Fibroblast of lung (primary cell): ENCODE measurements around the gene EYS. TPM values are rescaled to one million over a fixed set of nuclear protein-coding genes. Genes with fewer than 3 reads are reported as not detected.
"Not testable (repeated sequence)": the region's sequence is repeated elsewhere in the genome, so short reads cannot be mapped to it uniquely, and the experiment has no call there.

ENCODE experiments used
- DNase-seq, 2 donors: peaks; one replicate each; pipeline versions ENCODE4 v3.0.0 to v3.0.0-alpha.2; 2010; ENCODE audit warnings: low read depth in 2 of 2
- H2AFZ ChIP-seq: 2 replicates; pipeline ENCODE4 v1.5.1; 2012; ENCODE audit warnings: low read length, control low read depth, inconsistent platforms
- H3K27ac ChIP-seq: 2 replicates; pipeline ENCODE4 v1.5.1; 2011; ENCODE audit warnings: low read length, control low read depth; ENCODE audit not compliant: insufficient read depth
- H3K27me3 ChIP-seq: 2 replicates; pipeline ENCODE4 v1.5.1; 2011; ENCODE audit warnings: mild to moderate bottlenecking, low read length; ENCODE audit not compliant: control insufficient read depth, insufficient read depth
- H3K36me3 ChIP-seq: 2 replicates; pipeline ENCODE4 v1.5.1; 2011; ENCODE audit warnings: low read length; ENCODE audit not compliant: control insufficient read depth, insufficient read depth
- H3K4me1 ChIP-seq: 2 replicates; pipeline ENCODE4 v1.5.1; 2011; ENCODE audit warnings: low read length; ENCODE audit not compliant: control insufficient read depth, insufficient read depth; ENCODE audit errors: extremely low read depth
- H3K4me2 ChIP-seq: 2 replicates; pipeline ENCODE4 v1.5.1; 2011; ENCODE audit warnings: low read length, control low read depth; ENCODE audit not compliant: insufficient read depth; ENCODE audit errors: extremely low read depth
- H3K4me3 ChIP-seq, 4 experiments: fragments of 200-600 bp in 1 of 4; sonication (generic) in 1 of 4; replicated peaks in 1 of 4; 2 replicates each; pipeline ENCODE4 v1.5.1; 2011 to 2016; ENCODE audit warnings: low read length in 4 of 4, low read depth in 3 of 4, mild to moderate bottlenecking in 3 of 4, control low read depth in 2 of 4, inconsistent platforms in 1 of 4, mixed read lengths in 1 of 4; ENCODE audit not compliant: insufficient read depth in 1 of 4; ENCODE audit errors: control extremely low read depth in 1 of 4
- H3K79me2 ChIP-seq: 2 replicates; pipeline ENCODE4 v1.5.1; 2012; ENCODE audit warnings: mild to moderate bottlenecking, low read length, inconsistent platforms; ENCODE audit not compliant: control insufficient read depth, insufficient read depth
- H3K9ac ChIP-seq: 2 replicates; pipeline ENCODE4 v1.5.1; 2011; ENCODE audit warnings: mild to moderate bottlenecking, low read length, control low read depth; ENCODE audit not compliant: insufficient read depth
- H3K9me3 ChIP-seq: 2 replicates; pipeline ENCODE4 v1.5.1; 2012; ENCODE audit warnings: low read depth, low read length; ENCODE audit not compliant: control insufficient read depth, insufficient read depth
- H4K20me1 ChIP-seq: 2 replicates; pipeline ENCODE4 v1.5.1; 2011; ENCODE audit warnings: low read length; ENCODE audit not compliant: control insufficient read depth, insufficient read depth; ENCODE audit errors: extremely low read depth
- EZH2 ChIP-seq: IDR thresholded peaks from 2 replicates; pipeline ENCODE4 v1.5.1; 2012; ENCODE audit warnings: low read length, control low read depth, mild to moderate bottlenecking; ENCODE audit errors: missing control alignments
- polyA plus RNA-seq, 2 donors: library from polyadenylated mRNA; depleted of rRNA in 1 of 2; stranded (reverse) in 1 of 2; unstranded in 1 of 2; fragments of >200 nt; gene quantifications; 2 replicates each; pipeline ENCODE4 v1.2.1, GENCODE V29; 2011 to 2012; ENCODE audit warnings: missing spikeins in 1 of 2
- total RNA-seq: library from RNA; depleted of rRNA; stranded (reverse); fragments of >200 nt; gene quantifications from 2 replicates; pipeline ENCODE4 v1.2.1, GENCODE V29; 2014
- TF ChIP-seq, protein P1 (sequence below), 2 donors: IDR thresholded peaks in 1 of 2; conservative IDR thresholded peaks in 1 of 2; 1 replicate in 1 of 2; 2 replicates in 1 of 2; pipeline ENCODE4 v1.5.1; 2011 to 2012; ENCODE audit warnings: low read length in 2 of 2, control low read depth in 1 of 2, inconsistent platforms in 1 of 2, low read depth in 1 of 2, mild to moderate bottlenecking in 1 of 2

Gene EYS
- total and polyA plus RNA-seq, 2 donors (not counting 1 experiment from before 2014, with no cell fraction given): under 0.01 TPM; not detected in 1

DNA sequence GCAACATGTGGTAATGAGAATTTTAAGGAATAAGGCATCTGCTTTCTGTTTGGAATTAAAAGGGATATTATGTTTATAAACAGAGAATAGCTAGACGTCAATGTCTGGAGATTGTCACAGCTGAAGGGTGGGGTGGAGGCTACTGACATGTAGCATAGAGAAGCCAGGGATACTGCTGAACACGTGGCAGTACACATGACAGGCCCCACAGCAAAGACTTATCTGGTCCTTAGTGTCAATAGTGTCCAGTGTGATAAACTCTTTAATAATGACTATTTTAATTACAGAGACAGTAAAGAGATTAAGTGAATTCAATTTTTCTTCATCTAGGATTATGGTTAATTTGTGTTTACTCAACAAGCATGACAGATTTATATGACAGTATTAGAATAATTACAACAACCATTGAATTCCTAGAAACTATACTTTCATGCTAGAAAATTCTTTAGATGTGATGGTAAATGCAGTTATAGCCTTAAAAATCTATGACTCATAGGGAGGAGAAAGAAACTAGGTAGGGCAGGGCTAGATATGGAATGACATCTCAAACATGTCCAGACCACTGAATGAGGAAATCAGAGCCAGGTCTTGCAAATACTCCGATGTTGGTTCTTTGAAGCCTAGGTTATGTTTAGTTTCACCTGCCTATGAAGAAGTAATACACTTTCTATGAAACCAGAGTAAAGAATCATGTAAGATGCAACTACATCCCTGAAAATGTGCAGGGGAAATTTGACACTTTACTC is 1671.9 kb downstream of the EYS start:
- Histone ChIP-seq H2AFZ (no peak overlapping the region), H3K4me3 (no peak overlapping the region), H3K4me1 (peaks cover 2% of the 10 kb centered on the region), H4K20me1 (no peaks in the 10 kb centered on the region), H3K9me3 (no peaks in the 10 kb centered on the region), H3K9ac (no peak overlapping the region), H3K27ac (no peak overlapping the region), H3K4me2 (no peak overlapping the region), H3K36me3 (no peaks in the 10 kb centered on the region), H3K27me3 (no peaks in the 10 kb centered on the region), H3K79me2 (no peaks in the 10 kb centered on the region)
- TF ChIP-seq, protein P1, sequence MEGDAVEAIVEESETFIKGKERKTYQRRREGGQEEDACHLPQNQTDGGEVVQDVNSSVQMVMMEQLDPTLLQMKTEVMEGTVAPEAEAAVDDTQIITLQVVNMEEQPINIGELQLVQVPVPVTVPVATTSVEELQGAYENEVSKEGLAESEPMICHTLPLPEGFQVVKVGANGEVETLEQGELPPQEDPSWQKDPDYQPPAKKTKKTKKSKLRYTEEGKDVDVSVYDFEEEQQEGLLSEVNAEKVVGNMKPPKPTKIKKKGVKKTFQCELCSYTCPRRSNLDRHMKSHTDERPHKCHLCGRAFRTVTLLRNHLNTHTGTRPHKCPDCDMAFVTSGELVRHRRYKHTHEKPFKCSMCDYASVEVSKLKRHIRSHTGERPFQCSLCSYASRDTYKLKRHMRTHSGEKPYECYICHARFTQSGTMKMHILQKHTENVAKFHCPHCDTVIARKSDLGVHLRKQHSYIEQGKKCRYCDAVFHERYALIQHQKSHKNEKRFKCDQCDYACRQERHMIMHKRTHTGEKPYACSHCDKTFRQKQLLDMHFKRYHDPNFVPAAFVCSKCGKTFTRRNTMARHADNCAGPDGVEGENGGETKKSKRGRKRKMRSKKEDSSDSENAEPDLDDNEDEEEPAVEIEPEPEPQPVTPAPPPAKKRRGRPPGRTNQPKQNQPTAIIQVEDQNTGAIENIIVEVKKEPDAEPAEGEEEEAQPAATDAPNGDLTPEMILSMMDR (conservative IDR thresholded peaks at IDR 0.05 in 1 of 2, IDR thresholded peaks at IDR 0.05 in 1 of 2; ENCODE audit: low read depth in 1 of 2, low read length in 2 of 2): no peak
- TF ChIP-seq EZH2: no peak
- DNase-seq: peak; percentile 12 to 42

DNA sequence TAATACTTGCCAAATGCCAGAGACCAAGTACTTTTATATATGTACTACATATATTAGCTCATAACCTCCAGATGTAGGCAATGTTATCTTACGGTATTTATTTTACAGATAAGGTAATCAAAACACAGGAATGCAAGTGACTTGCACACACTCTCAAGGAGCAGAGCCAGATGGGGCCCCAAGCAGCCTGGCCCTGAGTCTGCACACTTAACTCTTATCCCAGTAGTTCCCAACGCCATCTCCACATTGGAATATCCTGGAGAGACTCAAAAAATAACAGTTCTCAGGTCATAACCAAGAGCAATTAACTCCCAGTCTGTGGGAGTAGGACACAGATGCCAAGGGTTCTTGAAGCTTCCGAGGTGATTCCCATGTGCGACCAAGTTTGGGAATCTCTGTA is 1672.7 kb downstream of the EYS start:
- no peaks in the 10 kb centered on the region for H3K79me2 ChIP-seq
- H3K36me3 ChIP-seq: no peaks in the 10 kb centered on the region
- TF ChIP-seq, protein P1 (conservative IDR thresholded peaks at IDR 0.05 in 1 of 2, IDR thresholded peaks at IDR 0.05 in 1 of 2; ENCODE audit: low read depth in 1 of 2, low read length in 2 of 2): no peak
- no peaks in the 10 kb centered on the region for H3K9me3 ChIP-seq
- H3K27ac ChIP-seq: no peak overlapping the region
- no peak overlapping the region for H2AFZ ChIP-seq
- H3K27me3 ChIP-seq: no peaks in the 10 kb centered on the region
- H3K4me2 ChIP-seq: no peak overlapping the region
- H4K20me1 ChIP-seq: no peaks in the 10 kb centered on the region
- no peak overlapping the region for H3K9ac ChIP-seq
- H3K4me1 ChIP-seq: peaks cover 2% of the 10 kb centered on the region
- H3K4me3 ChIP-seq: no peak overlapping the region
- no peak for DNase-seq

DNA sequence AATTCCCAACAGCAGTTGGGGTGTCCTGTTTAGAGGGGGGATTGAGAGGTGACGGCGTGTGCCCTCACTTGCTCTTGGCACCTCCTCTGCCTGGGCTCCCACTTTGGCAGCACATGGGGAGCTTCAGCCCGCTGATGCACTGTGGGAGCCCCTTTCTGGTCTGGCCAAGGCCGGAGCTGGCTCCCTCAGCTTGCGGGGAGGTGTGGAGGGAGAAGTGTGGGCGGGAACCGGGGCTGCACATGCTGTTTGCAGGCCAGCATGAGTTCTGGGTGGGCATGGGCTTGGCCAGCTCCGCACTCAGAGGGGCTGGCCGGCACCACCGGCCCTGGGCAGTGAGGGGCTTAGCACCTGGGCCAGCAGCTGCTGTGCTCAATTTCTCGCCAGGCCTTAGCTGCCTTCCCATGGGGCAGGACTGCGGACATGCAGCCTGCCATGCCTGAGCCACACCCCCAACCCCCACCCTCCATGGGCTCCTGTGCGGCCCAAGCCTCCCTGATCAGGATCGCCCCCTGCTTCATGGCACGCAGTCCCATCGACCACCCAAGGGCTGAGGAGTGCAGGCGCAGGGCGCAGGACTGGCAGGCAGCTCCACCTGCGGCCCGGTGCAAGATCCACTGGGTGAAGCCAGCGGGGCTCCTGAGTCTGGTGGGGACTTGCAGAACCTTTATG is 1675.9 kb downstream of the EYS start:
- not testable (repeated sequence) for H3K4me2 ChIP-seq, H3K27me3 ChIP-seq, H3K9ac ChIP-seq, H3K4me3 ChIP-seq, H3K4me1 ChIP-seq, H2AFZ ChIP-seq, H4K20me1 ChIP-seq, H3K79me2 ChIP-seq, H3K36me3 ChIP-seq, DNase-seq, H3K27ac ChIP-seq, H3K9me3 ChIP-seq
